ENCODE measurements around the gene HDDC3.

The HDDC3 gene

DNA sequence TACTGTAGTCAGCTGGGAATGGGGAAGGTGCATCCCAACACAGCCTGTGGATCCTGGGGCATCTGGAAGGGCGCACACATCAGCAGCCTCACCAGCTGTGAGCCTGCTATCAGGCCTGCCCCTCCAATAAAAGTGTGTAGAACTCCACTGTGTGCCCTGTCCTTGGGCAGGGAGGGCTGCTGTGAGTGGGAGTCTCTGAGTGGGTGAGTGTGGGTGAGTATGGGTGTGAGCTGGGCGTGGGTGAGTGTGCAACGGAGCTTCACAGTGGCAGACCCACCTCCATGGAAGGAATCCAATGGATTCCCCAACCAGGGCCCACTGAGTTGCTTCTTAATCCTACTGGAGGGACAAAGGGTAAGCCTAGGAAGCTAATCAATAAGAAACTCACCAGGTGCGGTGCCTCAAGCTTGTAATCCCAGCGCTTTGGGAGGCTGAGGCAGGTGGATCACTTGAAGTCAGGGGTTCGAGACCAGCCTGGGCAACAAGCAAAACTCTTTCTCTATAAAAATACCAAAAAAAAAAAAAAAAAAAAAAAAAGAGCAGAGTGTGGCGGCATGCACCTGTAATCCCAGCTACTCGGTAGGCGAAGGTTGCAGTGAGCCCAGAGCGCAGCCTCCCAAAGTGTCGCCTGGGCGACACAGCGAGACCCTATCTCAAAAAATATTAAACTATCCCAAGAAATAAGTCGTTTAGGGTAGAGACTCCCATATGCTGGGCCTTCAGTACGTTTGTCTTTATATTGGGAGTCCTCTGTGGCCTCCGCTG is 21.8 kb upstream of the HDDC3 start:
- DNase-seq (ENCODE audit: low spot score) = no peak

DNA sequence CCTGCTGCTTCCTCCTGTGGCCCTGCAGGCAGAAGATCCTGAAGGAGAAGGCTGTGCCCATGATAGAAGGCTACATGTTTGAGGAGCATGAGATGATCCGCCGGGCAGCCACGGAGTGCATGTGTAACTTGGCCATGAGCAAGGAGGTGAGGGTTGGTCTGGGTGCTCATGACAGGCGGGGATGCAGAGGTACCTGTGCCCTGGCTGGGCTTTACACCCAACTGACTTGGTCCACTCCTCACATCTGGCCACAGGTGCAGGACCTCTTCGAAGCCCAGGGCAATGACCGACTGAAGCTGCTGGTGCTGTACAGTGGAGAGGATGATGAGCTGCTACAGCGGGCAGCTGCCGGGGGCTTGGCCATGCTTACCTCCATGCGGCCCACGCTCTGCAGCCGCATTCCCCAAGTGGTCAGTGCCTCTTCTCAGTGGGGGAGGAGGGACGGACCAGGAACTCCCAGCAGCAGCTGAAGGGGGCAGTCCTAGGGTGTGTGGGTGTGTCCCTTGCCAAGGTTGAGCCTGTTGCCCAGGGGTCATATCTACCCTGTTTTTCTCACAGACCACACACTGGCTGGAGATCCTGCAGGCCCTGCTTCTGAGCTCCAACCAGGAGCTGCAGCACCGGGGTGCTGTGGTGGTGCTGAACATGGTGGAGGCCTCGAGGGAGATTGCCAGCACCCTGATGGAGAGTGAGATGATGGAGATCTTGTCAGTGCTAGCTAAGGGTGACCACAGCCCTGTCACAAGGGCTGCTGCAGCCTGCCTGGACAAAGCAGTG is 20.7 kb upstream of the HDDC3 start:
- DNase-seq (ENCODE audit: low spot score) = no peak

DNA sequence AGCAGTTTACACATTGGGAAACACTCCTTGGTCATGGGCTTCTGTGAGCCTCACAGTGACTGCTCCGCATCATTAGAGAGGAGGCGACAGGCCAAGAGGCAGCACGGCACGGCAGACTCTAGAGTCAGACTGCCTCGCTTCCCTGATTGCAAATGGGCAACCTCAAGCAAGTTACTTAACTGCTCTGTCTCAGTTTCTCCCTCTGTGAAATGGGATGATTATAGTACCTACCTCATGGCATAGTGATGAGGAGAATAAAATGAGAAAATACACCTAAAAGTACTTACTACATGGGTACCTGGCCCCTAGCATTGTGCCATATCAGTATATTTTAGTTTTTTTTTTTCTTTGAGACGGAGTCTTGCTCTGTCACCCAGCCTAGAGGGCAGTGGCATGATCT is 18.3 kb upstream of the HDDC3 start:
- DNase-seq (ENCODE audit: low spot score) = no peak

DNA sequence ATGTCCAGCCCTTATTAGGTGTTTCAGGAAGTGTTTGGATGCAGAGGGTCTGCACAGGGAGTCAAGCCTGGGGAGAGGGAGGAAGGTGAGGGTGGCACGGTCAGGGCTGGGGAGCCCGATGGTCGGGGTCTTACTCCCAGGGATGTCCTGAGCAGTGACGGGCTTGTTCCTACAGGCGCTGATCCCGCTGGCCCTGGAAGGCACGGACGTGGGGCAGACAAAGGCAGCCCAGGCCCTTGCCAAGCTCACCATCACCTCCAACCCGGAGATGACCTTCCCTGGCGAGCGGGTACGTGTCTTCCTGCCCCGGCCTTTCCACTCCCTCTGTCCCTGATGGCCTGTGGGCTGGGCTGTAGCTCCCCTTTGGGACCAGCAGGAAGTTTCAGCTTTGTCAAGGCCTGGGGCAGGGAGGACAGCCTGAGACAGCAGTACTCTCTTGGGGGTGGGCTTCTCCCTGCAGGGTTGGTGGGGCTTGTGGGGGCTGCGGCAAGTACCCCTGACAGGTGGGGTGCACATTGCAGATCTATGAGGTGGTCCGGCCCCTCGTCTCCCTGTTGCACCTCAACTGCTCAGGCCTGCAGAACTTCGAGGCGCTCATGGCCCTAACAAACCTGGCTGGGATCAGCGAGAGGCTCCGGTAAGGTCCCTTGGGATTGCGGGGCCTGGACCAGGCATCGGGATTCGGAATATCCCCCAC is 17.8 kb upstream of the HDDC3 start:
- no peak for DNase-seq (ENCODE audit: low spot score)

DNA sequence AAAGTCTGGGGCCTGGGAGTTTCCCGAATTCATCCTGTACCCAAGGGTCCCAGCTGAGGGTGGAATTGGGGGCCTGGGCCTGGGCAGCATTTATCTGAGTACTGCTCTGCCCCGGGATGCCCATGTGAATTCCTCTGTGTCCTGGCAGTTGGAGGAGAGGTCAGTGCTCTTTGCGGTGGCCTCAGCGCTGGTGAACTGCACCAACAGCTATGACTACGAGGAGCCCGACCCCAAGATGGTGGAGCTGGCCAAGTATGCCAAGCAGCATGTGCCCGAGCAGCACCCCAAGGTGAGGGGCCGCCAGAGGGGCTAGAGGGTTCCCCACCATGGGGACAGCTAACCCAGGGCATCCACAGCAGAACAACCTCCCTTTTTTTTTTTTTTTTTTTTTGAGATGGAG is 16.2 kb upstream of the HDDC3 start:
- DNase-seq (ENCODE audit: low spot score) = no peak

DNA sequence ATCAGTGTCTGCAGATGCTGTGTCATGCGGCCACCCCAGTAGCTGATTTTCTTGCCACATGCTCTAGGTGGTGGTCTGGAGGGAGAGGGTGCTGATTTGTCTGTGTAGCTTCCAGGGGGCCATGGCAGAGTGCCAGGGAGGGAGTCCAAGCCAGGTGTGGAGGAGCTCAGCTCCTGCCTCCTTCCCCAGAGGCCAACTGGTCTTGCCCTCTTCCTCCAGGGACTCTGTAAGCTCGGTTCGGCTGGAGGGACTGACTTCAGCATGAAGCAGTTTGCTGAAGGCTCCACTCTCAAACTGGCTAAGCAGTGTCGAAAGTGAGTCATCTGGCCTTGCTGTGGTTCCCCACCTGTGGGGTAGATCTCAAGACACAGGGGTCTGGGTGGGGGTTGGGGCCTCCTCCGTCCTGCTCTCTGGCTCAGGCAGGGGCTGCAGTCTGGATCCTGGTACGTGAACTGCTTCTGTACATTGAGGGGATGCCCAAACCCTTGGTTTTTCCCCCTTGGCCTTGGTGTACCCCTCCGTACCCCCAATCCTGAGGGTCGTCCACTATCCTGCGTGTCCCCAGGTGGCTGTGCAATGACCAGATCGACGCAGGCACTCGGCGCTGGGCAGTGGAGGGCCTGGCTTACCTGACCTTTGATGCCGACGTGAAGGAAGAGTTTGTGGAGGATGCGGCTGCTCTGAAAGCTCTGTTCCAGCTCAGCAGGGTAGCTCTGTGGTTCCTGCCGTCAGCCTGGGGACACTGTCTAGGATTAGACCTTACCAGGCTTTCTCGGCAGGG is 15.4 kb upstream of the HDDC3 start:
- no peak for DNase-seq (ENCODE audit: low spot score)

DNA sequence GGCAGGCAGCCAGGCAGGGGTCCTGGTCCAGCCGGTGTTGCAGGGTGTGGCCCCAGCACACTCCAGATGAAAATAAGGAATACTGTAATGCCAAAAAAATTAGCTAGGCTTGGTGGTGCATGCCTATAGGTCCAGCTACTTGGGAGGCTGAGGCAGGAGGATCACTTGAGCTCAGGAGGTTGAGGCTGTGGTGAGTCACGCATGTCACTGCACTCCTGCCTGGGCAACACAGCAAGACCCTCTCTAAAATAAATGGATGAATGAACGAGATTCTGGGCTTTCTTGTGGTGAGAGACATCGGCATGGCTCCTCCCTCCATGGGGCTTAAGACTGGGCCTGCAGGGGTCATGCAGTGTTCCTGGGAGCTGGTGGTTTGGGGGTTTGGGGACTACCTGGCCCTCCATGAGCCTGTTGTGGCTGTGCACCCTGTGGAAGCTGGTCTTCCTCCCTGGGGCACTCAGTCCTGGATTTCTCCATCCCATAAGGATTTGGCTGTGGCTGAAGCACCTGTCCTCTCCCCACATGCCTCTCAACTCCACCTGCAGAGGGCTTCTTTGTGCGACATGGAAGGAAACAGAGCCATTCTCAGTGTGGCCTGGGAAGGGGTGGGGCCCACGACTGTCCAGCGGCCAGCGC is 14.7 kb upstream of the HDDC3 start:
- DNase-seq (ENCODE audit: low spot score) = no peak

DNA sequence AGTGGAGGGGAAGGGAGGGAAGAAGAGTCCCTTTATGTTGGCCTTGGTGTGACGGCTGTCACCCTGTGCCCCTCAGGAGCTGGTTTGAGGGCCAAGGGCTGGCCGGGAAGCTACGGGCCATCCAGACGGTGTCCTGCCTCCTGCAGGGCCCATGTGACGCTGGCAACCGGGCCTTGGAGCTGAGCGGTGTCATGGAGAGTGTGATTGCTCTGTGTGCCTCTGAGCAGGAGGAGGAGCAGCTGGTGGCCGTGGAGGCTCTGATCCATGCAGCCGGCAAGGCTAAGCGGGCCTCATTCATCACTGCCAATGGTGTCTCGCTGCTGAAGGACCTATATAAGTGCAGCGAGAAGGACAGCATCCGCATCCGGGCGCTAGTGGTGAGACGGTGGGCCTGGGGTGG is 14.2 kb upstream of the HDDC3 start:
- no peak for DNase-seq (ENCODE audit: low spot score)

DNA sequence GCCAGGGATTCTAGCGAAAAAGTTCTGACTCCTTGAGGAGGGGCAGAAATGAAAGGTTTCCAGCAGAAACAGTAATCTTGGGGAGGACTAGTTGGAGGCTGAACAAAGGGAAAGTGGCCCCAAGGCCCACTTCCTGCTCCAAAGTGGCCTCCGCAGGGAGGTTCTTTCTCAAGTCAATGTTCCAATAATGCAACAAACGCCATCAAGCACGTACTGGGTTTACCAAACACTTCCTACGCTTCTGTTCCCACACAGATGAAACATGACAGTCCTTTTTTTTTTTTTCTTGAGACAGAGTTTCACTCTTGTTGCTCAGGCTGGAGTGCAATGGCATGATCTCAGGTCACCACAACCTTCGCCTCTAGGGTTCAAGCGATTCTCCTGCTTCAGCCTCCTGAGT is 12.7 kb upstream of the HDDC3 start:
- no peak for DNase-seq (ENCODE audit: low spot score)

DNA sequence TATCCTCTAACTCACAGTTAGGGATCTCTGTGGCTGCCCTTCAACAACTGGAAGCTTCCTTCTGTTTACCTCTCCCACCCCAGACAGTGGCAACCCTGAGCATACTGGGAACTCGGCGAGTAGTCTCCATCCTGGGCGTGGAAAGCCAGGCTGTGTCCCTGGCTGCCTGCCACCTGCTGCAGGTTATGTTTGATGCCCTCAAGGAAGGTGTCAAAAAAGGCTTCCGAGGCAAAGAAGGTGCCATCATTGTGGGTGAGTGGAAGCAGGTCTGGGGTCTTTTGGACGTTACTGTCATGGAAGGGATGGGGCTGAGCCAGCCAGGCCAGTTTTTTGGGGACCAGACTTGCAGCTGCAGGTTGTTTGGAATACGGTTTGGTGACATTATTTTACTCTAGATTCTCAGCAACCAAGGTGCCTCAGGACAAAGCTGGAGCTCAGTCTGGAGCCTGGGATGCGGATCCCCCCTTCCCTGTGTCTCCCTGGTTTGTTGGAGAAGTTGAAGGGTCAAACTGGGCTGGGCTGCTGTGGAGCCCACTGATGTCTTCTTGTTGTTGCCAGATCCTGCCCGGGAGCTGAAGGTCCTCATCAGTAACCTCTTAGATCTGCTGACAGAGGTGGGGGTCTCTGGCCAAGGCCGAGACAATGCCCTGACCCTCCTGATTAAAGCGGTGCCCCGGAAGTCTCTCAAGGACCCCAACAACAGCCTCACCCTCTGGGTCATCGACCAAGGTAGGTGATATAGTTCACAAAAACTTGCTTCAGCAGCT is 10.2 kb upstream of the HDDC3 start:
- DNase-seq (ENCODE audit: low spot score) = no peak

DNA sequence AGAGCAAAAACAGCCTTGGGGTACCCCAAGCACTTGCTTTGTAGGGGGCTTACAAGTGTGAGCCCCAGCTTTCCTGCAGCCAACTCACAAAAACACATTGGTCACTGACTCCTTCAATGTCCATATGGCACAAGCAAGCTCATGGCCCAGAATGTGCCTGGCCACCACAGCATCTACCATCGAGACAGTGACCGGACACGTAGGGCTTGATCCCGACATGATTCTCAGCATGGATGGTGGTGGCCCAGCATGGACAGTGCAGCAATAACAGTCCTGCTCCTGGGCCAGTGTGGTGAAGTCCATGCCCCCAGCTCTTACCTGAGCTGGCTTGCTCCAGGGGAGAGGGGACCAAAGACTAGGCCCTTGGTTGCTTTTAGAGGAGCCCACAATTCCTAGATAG is 8.7 kb upstream of the HDDC3 start:
- DNase-seq (ENCODE audit: low spot score) = no peak

DNA sequence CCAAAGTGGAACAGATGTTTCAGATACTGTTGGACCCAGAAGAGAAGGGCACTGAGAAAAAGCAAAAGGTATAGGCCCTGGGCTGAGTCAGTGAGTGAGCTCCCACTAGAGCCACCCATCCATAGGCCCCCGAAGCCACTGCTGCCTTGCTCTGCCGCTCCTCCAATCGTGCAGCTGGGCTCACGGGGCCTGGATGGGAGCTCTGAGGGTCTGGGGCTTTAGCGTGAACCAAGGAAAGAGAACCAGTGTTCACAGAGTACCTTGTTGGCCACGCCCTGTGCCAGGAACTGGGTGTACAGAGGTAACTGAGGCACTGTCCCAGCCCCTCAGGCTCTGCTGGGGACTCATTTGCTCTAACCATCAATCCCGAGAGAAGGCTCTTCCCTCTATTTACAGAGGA is 7.4 kb upstream of the HDDC3 start:
- DNase-seq (ENCODE audit: low spot score) = no peak

DNA sequence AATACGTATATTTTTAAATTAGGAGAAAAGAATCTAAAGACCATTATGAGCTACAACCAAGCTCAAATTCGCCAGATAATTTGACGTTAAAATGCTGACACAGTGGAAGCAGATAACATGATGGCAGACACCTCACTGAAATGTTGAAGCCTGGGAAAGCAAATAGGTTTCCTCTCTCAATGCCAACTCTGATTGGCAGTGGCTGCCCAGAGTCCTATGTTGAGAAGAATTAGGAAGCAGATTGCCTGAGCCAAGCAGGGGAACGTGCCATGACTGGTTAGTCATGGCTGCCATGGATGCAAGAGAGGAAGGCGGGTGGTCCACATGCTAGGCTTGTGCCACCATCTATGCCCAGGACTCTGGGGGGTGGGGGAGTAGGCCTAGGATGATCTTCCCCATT is 5.9 kb upstream of the HDDC3 start:
- no peak for DNase-seq (ENCODE audit: low spot score)

DNA sequence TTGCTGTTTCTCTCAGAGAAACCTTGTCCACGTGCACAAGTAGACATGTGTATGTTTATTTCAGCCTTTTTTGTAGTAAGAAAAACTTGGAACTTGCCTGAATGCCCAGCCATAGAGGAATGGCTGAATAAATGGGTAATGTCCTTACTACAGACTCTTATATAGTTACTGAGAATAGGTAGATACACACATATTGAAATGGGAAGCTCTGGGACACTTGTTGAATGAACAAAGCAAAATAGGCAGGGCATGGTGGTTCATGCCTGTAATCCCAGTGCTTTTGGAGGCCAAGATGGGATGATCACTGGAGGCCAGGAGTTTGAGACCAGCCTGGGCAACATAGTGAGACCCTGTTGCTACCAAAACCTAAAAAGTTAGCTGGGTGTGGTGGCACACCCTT is 4.5 kb upstream of the HDDC3 start:
- no peak for DNase-seq (ENCODE audit: low spot score)

DNA sequence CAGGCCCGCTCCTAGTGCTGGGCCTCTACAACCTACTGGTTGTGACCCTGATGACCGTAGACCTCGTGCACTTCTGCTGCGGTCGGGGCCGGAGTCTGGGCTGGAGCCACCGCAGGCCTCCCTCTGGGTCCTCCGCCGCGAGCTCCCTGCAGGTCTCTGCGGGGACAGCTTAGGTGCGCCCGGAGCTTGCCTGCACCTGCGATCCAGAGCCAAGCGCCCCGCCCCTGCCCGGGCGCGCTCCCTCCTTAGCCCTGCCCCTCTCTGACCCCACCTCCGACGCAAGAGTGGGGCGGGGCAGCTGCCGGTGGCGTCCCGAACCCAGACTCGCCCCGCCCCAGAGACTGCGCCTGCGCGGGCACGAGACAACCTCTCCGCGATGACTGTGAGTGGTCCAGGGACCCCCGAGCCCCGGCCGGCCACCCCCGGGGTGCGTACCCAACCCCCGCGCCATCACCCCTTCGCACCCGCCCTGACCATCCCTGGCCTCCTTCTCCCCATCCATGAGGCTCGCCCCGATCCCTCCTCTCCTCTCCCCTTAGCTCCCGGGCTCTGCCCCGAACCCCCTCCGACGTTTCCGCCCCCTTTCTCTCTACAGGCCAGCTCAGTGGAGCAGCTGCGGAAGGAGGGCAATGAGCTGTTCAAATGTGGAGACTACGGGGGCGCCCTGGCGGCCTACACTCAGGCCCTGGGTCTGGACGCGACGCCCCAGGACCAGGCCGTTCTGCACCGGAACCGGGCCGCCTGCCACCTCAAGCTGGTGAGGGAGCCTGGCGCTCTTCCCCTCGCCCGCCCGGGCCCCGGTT is 2.8 kb upstream of the HDDC3 start, which contains the start of gene UNC45A:
UNC45A (plus strand) TSS at position 337 of the 803 bp plus-strand sequence; CDS start at position 377, 40 bp downstream.
- DNase-seq (ENCODE audit: low spot score) = peak; percentile 88

DNA sequence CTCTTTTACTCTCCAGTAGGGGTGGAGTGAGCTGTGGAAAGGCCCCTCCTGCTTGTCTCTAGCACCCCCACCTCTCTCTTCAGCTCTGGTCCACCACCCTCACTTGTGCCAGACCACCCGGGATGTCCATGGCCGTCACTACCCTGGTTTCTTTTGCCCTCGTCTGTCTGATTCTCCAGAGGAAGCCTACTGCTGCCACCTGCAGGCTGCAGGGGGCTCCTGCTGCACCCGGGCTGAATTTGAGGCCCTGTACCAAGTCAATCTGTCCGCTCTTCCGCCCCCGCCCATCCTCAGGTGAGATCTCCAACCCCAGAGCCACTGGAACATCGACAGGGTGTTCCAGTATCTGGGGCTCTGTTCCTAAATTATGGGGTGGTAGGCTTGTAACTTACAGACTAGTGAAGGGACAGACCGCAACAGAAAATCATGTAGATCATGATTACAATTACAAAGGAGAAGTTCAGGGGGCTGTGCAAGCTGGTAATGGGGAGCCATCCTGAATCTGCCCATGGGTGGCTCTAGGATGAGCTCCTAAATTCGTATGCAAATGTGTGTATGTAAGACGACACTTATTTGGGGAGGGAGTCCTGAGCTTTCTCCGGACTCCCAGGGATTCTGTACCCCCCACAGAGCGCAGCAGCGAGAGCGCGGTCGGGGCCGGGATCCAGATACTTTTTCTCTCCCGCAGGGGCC is 2.1 kb upstream of the HDDC3 start:
- DNase-seq (ENCODE audit: low spot score) = peak; percentile 87

DNA sequence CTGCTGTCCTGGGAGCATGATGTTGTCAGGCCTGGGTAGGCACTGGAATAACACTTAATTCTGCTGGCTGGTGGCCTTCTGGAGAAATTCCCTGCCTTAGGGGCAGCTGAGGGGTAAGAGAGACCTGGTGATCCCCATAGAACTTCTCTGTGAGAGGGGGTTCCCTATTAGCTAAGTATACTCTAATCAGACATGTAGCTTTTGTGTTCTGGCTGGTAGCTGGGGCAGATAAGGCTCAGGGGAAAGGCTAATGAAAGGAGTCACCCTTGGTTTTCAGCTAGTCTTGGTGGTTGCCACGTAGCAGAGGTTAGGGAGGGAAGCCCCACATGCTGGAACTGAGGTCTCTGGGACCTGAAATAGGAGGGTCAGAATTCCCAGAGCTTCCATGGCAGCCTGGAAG is 952 bp upstream of the HDDC3 start:
- DNase-seq (ENCODE audit: low spot score) = no peak

DNA sequence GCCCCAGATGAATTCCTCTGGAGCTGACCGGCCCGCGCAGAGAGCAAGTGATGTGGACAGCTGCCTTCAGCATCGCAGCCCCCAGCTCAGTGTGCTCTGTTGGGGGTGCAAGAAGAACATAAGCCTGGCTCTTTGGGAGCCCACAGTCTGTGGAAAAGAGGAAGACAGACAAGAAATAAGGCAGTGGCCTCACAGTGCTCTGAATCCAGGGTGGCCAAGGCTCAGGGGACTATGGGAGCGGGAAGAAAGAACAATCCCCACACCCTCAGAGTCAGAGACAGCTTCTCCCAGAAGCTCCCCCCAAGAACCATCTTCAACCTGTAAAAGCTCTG is 277 bp upstream of the HDDC3 start:
- no peak for DNase-seq (ENCODE audit: low spot score)

DNA sequence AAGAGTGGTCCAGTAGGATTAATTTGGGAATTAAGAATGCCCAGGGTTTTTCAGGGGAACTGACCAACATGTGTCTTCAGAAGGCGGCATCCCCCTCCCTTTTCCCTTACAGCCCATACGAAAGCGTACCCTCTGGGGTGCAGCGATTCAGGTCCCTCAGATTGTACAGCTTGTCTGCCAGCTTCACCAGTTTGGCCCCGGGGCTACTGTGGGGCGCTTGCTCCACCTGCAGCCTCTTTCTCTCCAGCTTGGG is 848 bp downstream of the HDDC3 start:
- DNase-seq (ENCODE audit: low spot score) = no peak
